HUES64 (cell line): Measurements from ENCODE around the gene PPP2R2B.
"Not testable (repeated sequence)": the region's sequence is repeated elsewhere in the genome, so short reads cannot be mapped to it uniquely, and the experiment has no call there.

Experiments used
- H3K27ac ChIP-seq: 2 replicates; pipeline ENCODE4 v1.7.0; 2013; ENCODE audit warnings: low read depth, low read length, inconsistent platforms
- H3K27me3 ChIP-seq: 2 replicates; pipeline ENCODE4 v1.6.1; 2013; ENCODE audit warnings: mild to moderate bottlenecking, low read length; ENCODE audit not compliant: insufficient read depth
- H3K36me3 ChIP-seq: 2 replicates; pipeline ENCODE4 v1.6.1; 2013; ENCODE audit warnings: mild to moderate bottlenecking, low read length; ENCODE audit not compliant: insufficient read depth
- H3K4me1 ChIP-seq: 2 replicates; pipeline ENCODE4 v1.6.1; 2013; ENCODE audit warnings: mild to moderate bottlenecking, low read length, moderate library complexity; ENCODE audit not compliant: insufficient read depth
- H3K4me3 ChIP-seq: 2 replicates; pipeline ENCODE4 v1.5.1; 2013; ENCODE audit warnings: mild to moderate bottlenecking, low read length, moderate library complexity
- H3K9ac ChIP-seq: 2 replicates; pipeline ENCODE4 v1.6.1; 2013; ENCODE audit warnings: mild to moderate bottlenecking, low read depth, low read length
- H3K9me3 ChIP-seq: 2 replicates; pipeline ENCODE4 v1.6.1; 2013; ENCODE audit warnings: low read depth, low read length; ENCODE audit not compliant: insufficient read depth
- WGBS: fragments of 150-250, 120-280 bp; methylation state at CpG from one replicate; pipeline ENCODE4 v1.1.7; 2013; ENCODE audit warnings: missing lambda C conversion rate; 5-methylcytosine and 5-hydroxymethylcytosine counted together

The PPP2R2B gene

DNA sequence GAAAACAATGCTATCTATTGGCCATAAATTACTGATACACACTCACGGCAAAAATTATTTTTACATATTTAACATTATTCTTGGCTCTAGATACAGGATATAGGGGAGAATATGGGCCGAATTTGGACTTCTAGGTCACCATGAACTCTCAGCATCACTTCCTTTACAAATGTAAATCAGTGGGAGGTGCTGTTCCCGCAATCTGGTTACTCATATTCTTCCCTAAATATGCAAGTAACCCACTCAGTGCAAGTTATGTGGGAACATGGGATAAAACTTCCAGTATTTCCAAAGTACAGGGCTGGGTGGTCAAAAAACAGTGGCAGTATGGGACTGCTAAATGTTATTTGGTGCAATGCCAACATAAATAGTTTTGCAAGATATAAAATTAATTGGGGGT is 145.6 kb downstream of the PPP2R2B start:
- Histone ChIP-seq H3K9me3 (peaks cover 34% of the 10 kb centered on the region), H3K36me3 (peaks cover 4% of the 10 kb centered on the region; the same call in 1 of the 2 replicates), H3K4me3 (no peak overlapping the region), H3K9ac (no peak overlapping the region), H3K4me1 (peaks cover 26% of the 10 kb centered on the region), H3K27me3 (no peaks in the 10 kb centered on the region), H3K27ac (no peak overlapping the region; the same call in 1 of the 2 replicates)
- WGBS = 70% methylated on average over 2 of the region's 3 CpGs

DNA sequence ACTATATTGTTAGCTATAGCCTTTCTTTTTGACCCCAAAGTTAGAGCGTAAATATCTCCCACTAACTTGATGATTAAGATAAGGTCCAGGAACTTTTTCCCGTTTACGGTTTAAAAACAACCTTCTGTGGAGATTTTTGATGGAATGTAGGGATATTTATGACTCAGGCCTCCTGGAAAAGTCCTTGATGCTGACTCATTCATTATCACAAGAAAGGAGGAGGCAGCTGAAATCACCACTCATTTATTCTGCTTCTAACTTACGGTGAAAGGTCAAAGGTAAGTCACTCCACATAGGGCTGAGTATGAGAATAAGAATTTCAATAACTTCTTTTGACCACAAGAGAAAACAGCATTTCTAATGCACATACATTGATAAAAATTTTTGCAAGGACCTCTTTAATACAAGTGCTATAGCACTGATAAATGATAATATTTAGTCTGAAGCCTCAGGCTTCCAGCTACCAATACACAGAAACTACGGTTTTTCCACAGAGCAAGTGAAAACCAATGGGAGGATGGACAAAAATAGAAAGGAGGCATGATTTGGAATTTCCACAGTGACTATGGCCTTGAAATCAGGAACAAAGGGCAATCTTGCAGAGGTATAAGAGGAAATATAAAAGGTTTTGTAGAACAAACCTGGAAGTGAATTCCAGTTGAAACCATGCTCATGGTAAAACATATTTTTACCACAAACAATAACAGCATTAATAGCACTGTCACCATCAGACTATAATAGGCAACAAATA is 146.5 kb downstream of the PPP2R2B start:
- Histone ChIP-seq H3K9ac (no peak overlapping the region), H3K4me3 (no peak overlapping the region), H3K36me3 (peaks cover 4% of the 10 kb centered on the region; the same call in 1 of the 2 replicates), H3K27ac (peak overlapping the region; percentile 76), H3K9me3 (peaks cover 34% of the 10 kb centered on the region), H3K27me3 (no peaks in the 10 kb centered on the region), H3K4me1 (peaks cover 29% of the 10 kb centered on the region)
- WGBS = 49% methylated on average over 5 of the region's 5 CpGs

DNA sequence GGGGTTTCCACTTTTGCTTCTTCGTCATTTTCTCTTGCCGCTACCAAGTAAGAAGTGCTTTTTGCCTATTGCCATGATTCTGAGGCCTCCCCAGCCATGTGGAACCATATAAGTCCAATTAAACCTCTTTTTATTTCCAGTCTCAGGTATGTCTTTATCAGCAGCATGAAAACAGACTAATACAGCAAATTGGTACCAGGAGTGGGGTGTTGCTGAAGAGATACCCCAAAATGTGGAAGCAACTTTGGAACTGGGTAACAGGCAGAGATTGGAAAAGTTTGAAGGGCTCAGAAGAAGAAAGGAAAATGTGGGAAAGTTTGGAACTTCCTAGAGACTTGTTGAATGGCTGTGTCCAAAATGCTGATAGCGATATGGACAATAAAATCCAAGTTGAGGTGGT is 149.8 kb downstream of the PPP2R2B start:
- peaks cover 34% of the 10 kb centered on the region for H3K9me3 ChIP-seq
- H3K9ac ChIP-seq, H3K36me3 ChIP-seq, H3K27me3 ChIP-seq, H3K4me3 ChIP-seq, H3K27ac ChIP-seq: not testable (repeated sequence)
- WGBS = 95% methylated on average over 3 of the region's 3 CpGs
- peaks cover 36% of the 10 kb centered on the region for H3K4me1 ChIP-seq

DNA sequence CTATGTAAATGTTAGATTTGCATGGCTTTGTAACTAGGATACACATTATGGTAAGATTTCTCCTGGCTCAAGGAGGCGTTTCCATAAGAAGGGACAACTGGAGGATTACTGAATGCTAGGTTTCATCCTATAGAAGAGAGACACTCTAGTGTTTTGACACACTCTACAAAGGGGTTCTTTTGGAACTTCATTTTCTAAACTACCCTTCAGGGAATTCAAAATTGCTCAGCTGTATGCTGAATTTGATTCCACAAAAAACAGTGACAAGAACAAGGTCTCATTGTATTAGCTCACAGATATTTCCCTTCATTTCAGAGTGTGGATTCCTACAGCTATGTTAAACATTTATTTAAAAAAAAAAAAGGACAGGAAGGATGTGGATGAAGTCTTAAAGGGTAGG is 151.7 kb downstream of the PPP2R2B start:
- peaks cover 18% of the 10 kb centered on the region for H3K4me1 ChIP-seq
- no peaks in the 10 kb centered on the region for H3K27me3 ChIP-seq
- H3K36me3 ChIP-seq = peaks cover 4% of the 10 kb centered on the region; the same call in 1 of the 2 replicates
- no peak overlapping the region for H3K9ac ChIP-seq
- no peak overlapping the region for H3K27ac ChIP-seq
- H3K4me3 ChIP-seq = no peak overlapping the region
- H3K9me3 ChIP-seq = peaks cover 34% of the 10 kb centered on the region
- WGBS = 83% methylated on average over 1 of the region's 1 CpG

DNA sequence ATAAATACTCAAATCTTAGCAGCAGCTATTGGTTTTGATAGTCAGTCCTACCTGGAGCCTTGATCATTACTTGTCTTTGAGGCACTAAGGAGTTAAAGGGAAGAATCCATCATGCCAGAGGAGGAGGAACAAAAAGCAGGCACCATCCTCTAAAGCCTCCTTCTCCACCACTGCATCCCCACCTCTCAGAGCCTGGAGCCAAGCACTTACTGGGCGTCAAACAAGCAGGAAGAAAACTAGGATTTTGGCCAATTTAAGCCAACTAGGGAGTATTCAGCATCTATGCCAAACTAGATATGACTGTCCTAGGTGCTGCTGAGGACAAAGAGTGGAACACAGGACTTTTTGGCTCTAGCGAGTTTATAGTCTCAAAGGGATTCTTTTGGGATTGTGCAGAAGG is 152.5 kb downstream of the PPP2R2B start:
- Histone ChIP-seq H3K27ac (no peak overlapping the region), H3K9ac (no peak overlapping the region), H3K9me3 (peaks cover 30% of the 10 kb centered on the region), H3K27me3 (no peaks in the 10 kb centered on the region), H3K4me1 (peaks cover 10% of the 10 kb centered on the region; the same call in 1 of the 2 replicates), H3K4me3 (no peak overlapping the region), H3K36me3 (peaks cover 4% of the 10 kb centered on the region; the same call in 1 of the 2 replicates)
- 92% methylated on average over 2 of the region's 2 CpGs for WGBS

DNA sequence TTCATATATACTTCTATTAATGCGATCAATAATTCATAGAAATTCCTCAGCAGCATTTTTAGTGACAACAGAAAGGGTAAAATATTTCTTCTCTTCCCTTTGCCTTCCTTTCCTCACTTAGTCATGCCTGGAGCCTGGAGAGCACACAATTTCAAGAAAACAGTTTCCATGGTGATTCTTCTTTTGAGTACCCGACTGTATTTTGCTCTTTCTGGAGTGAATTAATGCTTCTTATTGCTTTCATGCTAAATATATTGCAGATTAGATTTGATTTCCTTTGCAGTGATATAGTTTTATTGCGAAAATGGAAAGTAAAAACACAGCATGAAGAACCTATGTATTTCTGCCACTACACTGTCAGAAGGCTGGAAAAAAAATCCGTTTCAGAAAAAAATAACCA is 153.5 kb downstream of the PPP2R2B start:
- 87% methylated on average over 3 of the region's 4 CpGs for WGBS

DNA sequence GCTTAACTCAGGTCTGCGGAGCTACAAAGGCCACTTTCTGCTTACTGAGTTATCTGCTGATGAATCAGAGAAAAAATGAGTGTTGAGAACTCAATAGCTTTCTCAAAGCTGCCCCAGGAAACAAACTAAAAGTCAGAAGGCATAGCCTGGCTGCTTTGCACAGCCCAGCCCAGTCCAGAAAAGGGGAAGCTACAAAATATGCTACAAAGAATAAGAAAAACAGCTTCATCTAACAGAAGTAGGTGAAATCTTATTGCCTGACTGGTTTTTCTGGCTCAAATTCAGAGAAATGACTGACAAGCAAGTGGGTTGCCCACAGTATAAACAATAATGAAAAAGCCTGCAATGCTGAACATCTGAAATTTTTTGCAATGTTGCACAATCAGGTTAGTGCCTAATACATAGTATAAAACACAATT is 156.2 kb downstream of the PPP2R2B start:
- Histone ChIP-seq H3K27ac (no peak overlapping the region), H3K9me3 (no peaks in the 10 kb centered on the region), H3K36me3 (no peaks in the 10 kb centered on the region), H3K27me3 (no peaks in the 10 kb centered on the region), H3K4me1 (peaks cover 10% of the 10 kb centered on the region; the same call in 1 of the 2 replicates), H3K4me3 (no peak overlapping the region), H3K9ac (no peak overlapping the region)
- 91% methylated on average over 1 of the region's 1 CpG for WGBS

More for the DNA sequence above, 153.5 kb downstream of the PPP2R2B start:
- H3K9ac ChIP-seq = no peak overlapping the region
- peaks cover 21% of the 10 kb centered on the region for H3K9me3 ChIP-seq
- no peak overlapping the region for H3K27ac ChIP-seq
- peaks cover 4% of the 10 kb centered on the region; the same call in 1 of the 2 replicates for H3K36me3 ChIP-seq
- no peak overlapping the region for H3K4me3 ChIP-seq
- H3K27me3 ChIP-seq = no peaks in the 10 kb centered on the region
- peaks cover 10% of the 10 kb centered on the region; the same call in 1 of the 2 replicates for H3K4me1 ChIP-seq

DNA sequence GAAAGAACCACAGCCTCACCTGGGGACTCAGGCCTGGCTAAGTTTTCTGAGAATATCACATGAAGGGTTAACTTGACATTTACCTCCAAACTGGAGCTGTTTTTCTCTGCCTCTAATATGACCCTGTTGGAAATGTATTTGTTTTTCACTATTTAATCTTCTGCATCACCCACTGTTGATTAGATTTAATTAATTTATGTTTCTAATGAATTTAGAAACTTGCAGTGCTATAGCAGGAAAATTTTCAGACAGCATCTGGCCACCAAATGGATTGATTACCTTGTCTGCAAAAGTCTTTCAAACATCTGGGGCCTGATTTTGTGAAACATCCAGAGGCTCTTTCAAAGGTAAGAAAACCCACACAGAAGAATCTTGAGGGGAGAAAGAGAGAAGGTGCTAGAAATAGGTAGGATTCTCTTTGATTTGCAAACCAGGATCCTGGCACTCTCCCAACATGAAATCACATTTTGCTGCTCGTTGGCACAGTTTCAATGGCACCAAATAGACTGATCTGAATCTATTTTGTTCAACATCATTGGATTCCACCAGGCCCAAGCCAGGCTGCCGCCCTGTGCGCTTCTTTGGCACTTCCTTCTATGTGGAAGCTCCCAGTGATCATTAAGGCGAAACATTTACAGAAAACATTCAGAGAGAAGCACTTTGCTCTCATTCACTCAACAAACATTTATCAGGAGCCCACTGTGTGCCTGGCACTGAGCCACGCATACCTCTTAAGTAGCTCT is 157.3 kb downstream of the PPP2R2B start:
- no peaks in the 10 kb centered on the region for H3K9me3 ChIP-seq
- no peak overlapping the region for H3K4me3 ChIP-seq
- no peaks in the 10 kb centered on the region for H3K27me3 ChIP-seq
- no peak overlapping the region for H3K9ac ChIP-seq
- no peaks in the 10 kb centered on the region for H3K36me3 ChIP-seq
- no peak overlapping the region for H3K27ac ChIP-seq
- WGBS = 95% methylated on average over 5 of the region's 5 CpGs
- no peaks in the 10 kb centered on the region for H3K4me1 ChIP-seq

DNA sequence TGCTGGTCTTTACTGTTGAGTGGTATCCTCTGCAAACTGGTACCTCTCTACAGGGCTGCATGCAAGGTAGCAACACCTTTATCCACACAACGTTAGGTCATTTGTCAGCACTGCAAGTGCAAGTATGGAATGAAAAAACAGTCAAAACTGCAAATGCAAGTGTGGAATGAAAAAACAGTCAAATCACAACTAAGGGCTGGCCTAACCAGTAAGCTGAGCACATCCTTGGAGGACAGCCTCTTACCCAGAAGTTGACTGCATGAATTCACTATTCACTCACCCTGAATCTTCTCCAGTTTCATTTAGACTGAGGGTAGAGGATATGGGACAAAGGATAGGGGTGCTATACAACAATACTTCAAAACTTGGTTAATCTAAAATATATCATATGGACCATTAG is 158.4 kb downstream of the PPP2R2B start:
- no peak overlapping the region for H3K9ac ChIP-seq
- no peak overlapping the region for H3K27ac ChIP-seq
- no peaks in the 10 kb centered on the region for H3K36me3 ChIP-seq
- no peaks in the 10 kb centered on the region for H3K9me3 ChIP-seq
- H3K27me3 ChIP-seq = no peaks in the 10 kb centered on the region
- no peak overlapping the region for H3K4me3 ChIP-seq
- no peaks in the 10 kb centered on the region for H3K4me1 ChIP-seq
- 100% methylated on average over 1 of the region's 1 CpG for WGBS

DNA sequence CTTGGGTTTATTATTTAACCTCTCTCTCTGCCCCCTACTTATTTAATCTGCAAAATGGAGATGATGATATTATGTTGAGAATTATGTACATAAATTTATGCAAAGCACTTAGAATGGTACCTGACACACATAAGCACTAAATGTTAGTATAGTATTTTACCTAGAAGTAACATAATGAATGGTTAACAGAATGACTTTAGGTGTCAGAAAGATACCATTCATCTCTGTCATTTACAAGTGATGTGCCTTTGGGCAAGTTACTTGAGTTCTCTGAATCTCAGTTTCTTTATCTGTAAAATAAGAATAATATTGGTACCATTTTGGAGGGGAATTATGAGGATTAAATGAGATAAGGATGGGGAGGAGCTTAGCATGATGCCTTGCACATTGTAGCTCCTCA is 159.4 kb downstream of the PPP2R2B start:
- Histone ChIP-seq H3K4me3 (no peak overlapping the region), H3K4me1 (no peaks in the 10 kb centered on the region), H3K27ac (no peak overlapping the region), H3K27me3 (no peaks in the 10 kb centered on the region), H3K9ac (no peak overlapping the region), H3K9me3 (no peaks in the 10 kb centered on the region), H3K36me3 (no peaks in the 10 kb centered on the region)

DNA sequence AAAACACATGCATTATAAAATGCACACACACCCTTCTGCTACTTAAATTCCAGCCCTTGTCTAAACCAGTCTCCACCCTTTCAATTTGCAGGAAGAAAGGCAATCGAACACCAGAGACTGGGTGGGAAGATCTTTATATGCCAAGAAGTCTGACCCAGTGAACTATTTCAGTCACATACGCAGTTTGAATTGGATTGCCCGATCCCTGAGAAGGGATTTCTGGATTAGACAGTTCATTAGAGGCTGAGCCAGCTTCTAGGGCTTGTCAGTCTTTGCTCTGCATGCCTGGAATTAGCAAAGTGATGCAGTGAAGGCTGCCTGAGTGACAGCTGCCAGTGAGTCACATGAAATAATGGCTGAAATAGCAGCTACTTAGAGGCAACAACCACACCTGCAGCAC is 159.9 kb downstream of the PPP2R2B start:
- 96% methylated on average over 3 of the region's 3 CpGs for WGBS
- Histone ChIP-seq H3K9ac (no peak overlapping the region), H3K36me3 (no peaks in the 10 kb centered on the region), H3K27ac (no peak overlapping the region), H3K27me3 (no peaks in the 10 kb centered on the region), H3K4me1 (no peaks in the 10 kb centered on the region), H3K4me3 (no peak overlapping the region), H3K9me3 (no peaks in the 10 kb centered on the region)
